ENCODE measurements around the gene NFIX. TPM values are rescaled to one million over a fixed set of nuclear protein-coding genes. Genes with fewer than 3 reads are reported as not detected.

The NFIX gene
- total and polyA plus RNA-seq, 2 of the 13 experiments (the other 11 are each of a cell fraction or from before 2014, with no cell fraction given), result 3.4 to 5.4 TPM

DNA sequence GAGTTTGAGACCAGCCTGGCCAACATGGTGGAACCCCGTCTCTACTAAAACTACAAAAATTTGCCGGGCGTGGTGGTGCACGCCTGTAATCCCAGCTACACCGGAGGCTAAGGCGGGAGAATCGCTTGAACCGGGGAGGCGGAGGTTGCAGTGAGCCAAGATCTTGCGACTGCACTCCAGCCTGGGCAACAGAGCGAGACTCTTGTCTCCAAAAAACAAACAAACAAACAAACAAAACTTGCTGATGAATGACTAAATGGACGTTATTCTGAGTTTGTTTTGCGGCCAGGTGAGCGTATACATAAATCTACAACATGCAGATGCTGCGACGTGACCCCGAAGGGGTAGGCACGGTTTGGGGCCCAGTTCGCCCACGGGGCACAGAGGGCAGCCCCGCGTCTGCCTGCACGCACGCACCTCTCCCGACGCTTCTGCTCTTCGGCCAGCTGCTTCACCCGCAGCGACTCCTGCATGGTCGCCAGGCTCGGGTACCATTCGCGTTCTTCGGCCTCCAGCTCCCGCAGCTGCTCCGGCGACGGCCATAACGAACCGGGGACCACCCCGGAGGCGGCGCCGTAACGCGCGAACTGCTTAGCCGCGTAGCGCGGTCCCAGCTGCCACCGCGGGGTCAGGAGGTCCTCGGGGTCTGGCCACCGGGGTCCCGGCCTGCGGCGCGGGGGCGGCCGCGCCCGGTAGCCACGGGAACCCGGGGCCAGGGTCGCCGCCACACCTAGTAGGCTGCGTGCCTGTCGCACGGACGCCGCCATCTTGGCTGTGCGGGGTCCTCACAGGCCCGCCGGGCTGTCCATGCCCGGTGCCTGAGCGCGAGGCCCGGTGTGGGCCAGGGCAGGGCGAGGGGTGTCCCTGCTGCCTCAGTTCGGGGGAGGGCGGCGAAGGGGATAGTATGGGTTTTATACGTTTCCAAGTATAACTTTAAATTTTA lies 38.6 kb upstream of the NFIX start, which contains the start of gene GADD45GIP1 (continued):
- TF ChIP-seq ZNF33B (CRISPR knock-in tag; IDR thresholded peaks at IDR 0.05), result 0 out of 2 replicates have a peak, but pooled peaks have one; percentile 10
- no peak for TF ChIP-seq KAT2B (IDR thresholded peaks at IDR 0.05; ENCODE audit: borderline replicate concordance, low read depth, low read length)
- TF ChIP-seq ZNF766 (CRISPR knock-in tag; IDR thresholded peaks at IDR 0.05; ENCODE audit: borderline replicate concordance), result peak; percentile 47; the same call in 1 of the 2 replicates
- no peak; the same call in 1 of the 2 replicates for TF ChIP-seq NR2C2 (CRISPR knock-in tag; IDR thresholded peaks at IDR 0.05; ENCODE audit: borderline replicate concordance)
- TF ChIP-seq, protein P1, sequence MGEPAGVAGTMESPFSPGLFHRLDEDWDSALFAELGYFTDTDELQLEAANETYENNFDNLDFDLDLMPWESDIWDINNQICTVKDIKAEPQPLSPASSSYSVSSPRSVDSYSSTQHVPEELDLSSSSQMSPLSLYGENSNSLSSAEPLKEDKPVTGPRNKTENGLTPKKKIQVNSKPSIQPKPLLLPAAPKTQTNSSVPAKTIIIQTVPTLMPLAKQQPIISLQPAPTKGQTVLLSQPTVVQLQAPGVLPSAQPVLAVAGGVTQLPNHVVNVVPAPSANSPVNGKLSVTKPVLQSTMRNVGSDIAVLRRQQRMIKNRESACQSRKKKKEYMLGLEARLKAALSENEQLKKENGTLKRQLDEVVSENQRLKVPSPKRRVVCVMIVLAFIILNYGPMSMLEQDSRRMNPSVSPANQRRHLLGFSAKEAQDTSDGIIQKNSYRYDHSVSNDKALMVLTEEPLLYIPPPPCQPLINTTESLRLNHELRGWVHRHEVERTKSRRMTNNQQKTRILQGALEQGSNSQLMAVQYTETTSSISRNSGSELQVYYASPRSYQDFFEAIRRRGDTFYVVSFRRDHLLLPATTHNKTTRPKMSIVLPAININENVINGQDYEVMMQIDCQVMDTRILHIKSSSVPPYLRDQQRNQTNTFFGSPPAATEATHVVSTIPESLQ (CRISPR knock-in tag; conservative IDR thresholded peaks at IDR 0.05), result no peak
- TF ChIP-seq, protein P2, sequence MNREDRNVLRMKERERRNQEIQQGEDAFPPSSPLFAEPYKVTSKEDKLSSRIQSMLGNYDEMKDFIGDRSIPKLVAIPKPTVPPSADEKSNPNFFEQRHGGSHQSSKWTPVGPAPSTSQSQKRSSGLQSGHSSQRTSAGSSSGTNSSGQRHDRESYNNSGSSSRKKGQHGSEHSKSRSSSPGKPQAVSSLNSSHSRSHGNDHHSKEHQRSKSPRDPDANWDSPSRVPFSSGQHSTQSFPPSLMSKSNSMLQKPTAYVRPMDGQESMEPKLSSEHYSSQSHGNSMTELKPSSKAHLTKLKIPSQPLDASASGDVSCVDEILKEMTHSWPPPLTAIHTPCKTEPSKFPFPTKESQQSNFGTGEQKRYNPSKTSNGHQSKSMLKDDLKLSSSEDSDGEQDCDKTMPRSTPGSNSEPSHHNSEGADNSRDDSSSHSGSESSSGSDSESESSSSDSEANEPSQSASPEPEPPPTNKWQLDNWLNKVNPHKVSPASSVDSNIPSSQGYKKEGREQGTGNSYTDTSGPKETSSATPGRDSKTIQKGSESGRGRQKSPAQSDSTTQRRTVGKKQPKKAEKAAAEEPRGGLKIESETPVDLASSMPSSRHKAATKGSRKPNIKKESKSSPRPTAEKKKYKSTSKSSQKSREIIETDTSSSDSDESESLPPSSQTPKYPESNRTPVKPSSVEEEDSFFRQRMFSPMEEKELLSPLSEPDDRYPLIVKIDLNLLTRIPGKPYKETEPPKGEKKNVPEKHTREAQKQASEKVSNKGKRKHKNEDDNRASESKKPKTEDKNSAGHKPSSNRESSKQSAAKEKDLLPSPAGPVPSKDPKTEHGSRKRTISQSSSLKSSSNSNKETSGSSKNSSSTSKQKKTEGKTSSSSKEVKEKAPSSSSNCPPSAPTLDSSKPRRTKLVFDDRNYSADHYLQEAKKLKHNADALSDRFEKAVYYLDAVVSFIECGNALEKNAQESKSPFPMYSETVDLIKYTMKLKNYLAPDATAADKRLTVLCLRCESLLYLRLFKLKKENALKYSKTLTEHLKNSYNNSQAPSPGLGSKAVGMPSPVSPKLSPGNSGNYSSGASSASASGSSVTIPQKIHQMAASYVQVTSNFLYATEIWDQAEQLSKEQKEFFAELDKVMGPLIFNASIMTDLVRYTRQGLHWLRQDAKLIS (CRISPR knock-in tag; IDR thresholded peaks at IDR 0.05), result 0 out of 2 replicates have a peak, but pooled peaks have one; percentile 63
- 0 out of 2 replicates have a peak, but pooled peaks have one; percentile 12 for TF ChIP-seq FOSL2 (CRISPR knock-in tag; IDR thresholded peaks at IDR 0.05)
- no peak for TF ChIP-seq AGO1 (IDR thresholded peaks at IDR 0.05; ENCODE audit: low read depth, low read length, poor library complexity, severe bottlenecking)
- TF ChIP-seq BHLHE40 (IDR thresholded peaks at IDR 0.05; ENCODE audit: low read length), result no peak
- TF ChIP-seq ZNF546 (CRISPR knock-in tag; conservative IDR thresholded peaks at IDR 0.05), result no peak; the same call in 1 of the 2 replicates
- peak; percentile 80 for TF ChIP-seq ASH2L (IDR thresholded peaks at IDR 0.05; ENCODE audit: insufficient read length, low read depth, low read length)
- no peak for TF ChIP-seq HHEX (CRISPR knock-in tag; IDR thresholded peaks at IDR 0.05)
- no peak for TF ChIP-seq ZNF616 (CRISPR knock-in tag; IDR thresholded peaks at IDR 0.05; ENCODE audit: low read depth)
- peak; percentile 72; the same call in 1 of the 2 replicates for TF ChIP-seq NAIF1 (CRISPR knock-in tag; IDR thresholded peaks at IDR 0.05; ENCODE audit: borderline replicate concordance)
- TF ChIP-seq POGZ (CRISPR knock-in tag; IDR thresholded peaks at IDR 0.05), result peak; percentile 51; the same call in 1 of the 2 replicates
- TF ChIP-seq, protein P3, sequence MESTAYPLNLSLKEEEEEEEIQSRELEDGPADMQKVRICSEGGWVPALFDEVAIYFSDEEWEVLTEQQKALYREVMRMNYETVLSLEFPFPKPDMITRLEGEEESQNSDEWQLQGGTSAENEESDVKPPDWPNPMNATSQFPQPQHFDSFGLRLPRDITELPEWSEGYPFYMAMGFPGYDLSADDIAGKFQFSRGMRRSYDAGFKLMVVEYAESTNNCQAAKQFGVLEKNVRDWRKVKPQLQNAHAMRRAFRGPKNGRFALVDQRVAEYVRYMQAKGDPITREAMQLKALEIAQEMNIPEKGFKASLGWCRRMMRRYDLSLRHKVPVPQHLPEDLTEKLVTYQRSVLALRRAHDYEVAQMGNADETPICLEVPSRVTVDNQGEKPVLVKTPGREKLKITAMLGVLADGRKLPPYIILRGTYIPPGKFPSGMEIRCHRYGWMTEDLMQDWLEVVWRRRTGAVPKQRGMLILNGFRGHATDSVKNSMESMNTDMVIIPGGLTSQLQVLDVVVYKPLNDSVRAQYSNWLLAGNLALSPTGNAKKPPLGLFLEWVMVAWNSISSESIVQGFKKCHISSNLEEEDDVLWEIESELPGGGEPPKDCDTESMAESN (CRISPR knock-in tag; conservative IDR thresholded peaks at IDR 0.05), result no peak; the same call in 1 of the 2 replicates
- TF ChIP-seq, protein P4, sequence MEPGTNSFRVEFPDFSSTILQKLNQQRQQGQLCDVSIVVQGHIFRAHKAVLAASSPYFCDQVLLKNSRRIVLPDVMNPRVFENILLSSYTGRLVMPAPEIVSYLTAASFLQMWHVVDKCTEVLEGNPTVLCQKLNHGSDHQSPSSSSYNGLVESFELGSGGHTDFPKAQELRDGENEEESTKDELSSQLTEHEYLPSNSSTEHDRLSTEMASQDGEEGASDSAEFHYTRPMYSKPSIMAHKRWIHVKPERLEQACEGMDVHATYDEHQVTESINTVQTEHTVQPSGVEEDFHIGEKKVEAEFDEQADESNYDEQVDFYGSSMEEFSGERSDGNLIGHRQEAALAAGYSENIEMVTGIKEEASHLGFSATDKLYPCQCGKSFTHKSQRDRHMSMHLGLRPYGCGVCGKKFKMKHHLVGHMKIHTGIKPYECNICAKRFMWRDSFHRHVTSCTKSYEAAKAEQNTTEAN (CRISPR knock-in tag; conservative IDR thresholded peaks at IDR 0.05), result no peak
- TF ChIP-seq RBAK (CRISPR knock-in tag; IDR thresholded peaks at IDR 0.05), result no peak
